NCI-H446 (cell line): ENCODE measurements around the gene KDM8.

Experiments used
- DNase-seq, 2 experiments: peaks; one replicate each; lab custom pipeline; 2025; lab: John Stamatoyannopoulos, UW

The KDM8 gene

DNA sequence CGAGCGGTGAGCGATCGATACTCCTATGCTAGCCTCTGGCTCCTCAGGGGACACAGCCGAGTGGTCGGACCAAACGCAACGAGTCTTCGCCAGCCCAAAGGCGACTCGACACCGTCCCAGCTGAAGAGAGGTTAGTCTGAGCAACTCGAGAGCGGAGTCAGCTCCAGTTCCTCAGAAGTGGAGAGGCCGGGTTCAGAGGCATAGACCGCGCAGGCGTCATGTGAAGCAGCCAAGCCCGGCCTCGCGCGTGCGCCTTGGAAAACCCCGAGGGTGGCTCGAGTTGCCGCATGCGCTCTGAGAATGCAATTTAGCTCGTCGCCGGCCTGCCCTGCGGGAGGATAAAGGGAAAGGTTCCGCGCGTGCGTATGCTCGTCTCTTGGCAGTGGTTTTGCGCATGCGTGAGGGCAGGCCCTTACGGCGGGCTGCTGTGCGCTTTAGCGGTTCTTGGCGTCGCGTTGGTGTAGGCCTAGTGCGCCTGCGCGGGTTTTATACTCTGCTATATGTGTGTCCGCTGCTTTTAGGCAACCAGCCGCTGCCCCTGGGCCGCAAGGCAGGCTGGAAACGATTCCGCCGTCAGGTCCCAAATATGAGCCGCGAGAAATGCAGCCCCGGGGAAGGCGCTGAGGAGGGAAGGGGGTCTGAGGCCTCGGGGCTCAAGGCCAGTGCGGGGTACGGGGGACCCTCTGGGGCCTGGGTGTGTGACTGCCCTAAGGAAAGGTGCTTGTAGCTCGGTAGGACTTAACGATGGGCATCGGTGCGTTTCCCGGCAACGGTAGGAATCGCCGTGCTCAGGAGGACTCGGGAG, at the start of gene KDM8:
Gene KDM8, plus strand, starts transcription at position 20 of the 805 bp plus-strand sequence. CDS start 6,598 bp downstream, outside the sequence.
- DNase-seq: peak; percentile 95 to 99

- peak in 1 of 2 experiments; percentile 10 for DNase-seq
Measured at GRCh38 chr16:27154705-27155521, 48.4 kb upstream of the KDM8 start.

GRCh38 chr16:27156579-27156978, 46.7 kb upstream of the KDM8 start:
- DNase-seq: no peak

DNA sequence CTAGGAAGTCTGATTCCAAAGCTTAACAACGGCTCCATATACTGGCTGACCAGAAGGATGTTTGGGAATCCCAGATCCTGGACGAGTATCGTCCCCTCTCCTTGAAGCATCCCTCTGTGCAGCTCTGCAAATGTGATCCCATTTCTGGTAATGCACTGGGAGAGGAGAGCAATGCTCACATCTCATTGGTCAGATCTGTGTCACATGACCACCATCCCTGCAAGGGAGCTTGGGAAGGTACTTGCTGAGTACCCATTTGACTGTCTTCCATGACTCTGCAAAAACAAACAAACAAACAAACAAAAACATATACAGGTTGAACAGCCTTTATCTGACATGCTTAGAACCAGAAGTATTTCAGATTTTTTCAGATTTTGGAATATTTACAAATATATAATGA, 41.9 kb upstream of the KDM8 start:
- no peak for DNase-seq

DNA sequence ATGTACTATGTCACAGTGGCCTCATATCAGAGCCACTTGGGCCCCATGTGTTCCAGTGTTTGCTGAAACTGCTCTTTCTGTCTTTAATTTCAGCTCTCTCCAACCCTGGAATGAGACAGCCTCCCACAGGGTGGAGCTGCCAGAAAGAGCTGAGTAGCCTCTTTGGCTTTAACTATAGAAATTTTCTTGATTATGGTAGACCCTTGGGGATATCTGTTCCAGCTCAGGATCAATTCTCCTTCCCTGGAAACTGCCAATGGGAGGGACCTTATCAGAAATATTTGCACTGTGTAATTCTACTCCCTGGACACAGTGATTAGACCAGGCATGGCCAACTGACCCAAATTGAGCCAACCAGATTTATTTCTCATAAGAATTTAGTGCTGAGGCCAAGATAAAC, 39.0 kb upstream of the KDM8 start:
- DNase-seq: no peak

GRCh38 chr16:27165576-27165975, 37.8 kb upstream of the KDM8 start:
- no peak for DNase-seq

GRCh38 chr16:27168790-27169189, 34.5 kb upstream of the KDM8 start:
- no peak for DNase-seq

- peak in 1 of 2 experiments; percentile 40 for DNase-seq
Measured at GRCh38 chr16:27169511-27170071, 33.7 kb upstream of the KDM8 start.

GRCh38 chr16:27171584-27171983, 31.7 kb upstream of the KDM8 start:
- DNase-seq: no peak

DNA sequence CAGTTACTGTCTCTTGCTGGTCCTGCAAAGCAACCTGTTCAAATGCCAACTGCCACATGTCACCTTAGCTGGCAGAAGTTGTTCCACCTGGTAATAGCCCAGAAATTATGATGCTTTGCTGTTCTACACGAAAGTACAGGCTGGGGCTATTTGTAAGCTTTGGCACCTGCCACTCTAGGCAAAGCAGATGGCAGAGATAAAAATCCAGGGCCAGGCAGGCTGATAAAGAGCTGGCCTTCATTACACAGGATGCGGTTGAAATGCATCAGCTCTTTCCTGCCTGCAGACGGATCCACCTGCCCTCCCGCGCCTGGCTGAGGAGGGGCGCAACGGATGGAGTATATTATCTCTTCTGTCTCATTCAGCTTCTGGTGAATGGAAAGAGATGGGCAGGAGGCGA, 29.3 kb upstream of the KDM8 start:
- no peak for DNase-seq

DNA sequence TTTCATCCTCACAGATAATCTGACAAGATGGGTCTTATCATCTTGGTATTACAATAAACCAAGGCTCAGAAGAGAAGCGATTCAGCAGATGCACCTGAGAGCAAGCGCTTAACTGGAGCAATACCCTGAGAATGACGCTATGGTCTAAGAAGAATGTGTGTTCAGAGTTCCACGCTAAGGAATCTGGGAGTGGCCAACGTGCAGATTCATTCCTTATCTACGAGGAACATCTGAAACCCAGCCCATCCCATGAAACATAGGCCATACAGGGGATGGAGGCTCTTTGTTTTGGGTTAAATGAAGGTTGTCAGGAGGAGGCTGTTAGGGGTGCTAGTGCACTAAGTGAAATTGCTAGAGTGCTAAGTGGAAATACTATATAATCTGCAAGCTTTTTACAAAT, 28.5 kb upstream of the KDM8 start:
- no peak for DNase-seq

GRCh38 chr16:27175888-27176287, 27.4 kb upstream of the KDM8 start:
- no peak for DNase-seq

DNA sequence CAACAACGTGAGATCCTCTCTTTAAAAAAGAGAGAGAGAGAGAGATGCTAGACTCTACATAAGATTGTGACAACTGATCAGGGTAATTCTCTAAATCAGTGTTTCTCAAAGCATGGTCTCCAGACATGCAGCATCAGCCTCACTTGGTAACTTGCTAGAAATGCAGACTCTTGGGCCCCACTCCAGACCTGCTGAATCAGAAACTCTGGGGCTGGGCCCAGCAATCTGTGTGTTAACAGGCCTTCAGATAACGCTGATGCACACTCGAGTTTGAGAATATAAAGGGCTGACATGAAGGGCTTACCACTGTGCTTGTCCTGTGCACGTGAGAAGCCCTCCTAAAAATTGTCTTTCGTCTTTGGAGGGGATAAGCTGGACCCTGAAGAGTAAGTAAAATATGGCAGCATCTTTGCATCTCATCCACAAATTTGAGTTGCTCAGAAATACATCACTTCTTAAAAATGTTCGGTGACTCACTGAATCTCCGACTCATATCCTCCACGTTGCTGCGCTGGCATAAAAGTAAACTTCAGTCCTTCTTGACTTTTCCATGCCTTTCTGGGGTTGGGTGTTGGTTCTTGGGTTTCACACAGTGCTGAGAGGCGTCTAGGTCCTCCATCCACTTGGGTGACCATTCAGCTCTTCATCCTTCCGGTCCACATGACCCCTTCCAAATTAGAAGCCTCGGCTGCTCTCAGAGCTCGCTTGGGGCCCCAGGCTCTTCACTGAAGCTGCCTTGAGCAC, 26.1 kb upstream of the KDM8 start:
- DNase-seq: no peak

GRCh38 chr16:27179500-27180072, 23.7 kb upstream of the KDM8 start:
- DNase-seq: peak; percentile 6 to 64

- no peak for DNase-seq
Measured at GRCh38 chr16:27181019-27181790, 22.1 kb upstream of the KDM8 start.

DNA sequence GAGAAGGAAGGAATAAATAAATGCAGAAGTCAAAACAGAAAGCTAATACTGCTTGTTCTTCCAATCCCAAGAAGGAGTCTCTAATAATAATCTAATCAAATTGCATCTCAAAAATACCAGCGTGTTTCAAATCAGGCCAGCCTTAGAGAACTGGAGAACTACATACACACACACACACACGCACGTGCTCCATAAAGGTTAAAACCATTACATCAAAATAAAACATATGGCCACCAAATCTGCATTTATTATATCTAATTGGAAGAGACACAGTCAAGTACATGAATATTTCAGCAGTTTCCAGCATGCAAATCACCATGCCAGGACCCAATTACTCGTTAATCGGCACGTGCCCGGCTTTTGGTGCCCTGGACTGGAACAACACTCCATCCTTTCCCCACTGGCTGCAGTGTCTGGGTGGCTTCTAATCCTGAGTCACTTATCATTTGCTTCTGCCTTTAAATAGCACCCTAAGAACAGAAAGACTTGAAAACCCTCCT, 20.4 kb upstream of the KDM8 start:
- no peak for DNase-seq

DNA sequence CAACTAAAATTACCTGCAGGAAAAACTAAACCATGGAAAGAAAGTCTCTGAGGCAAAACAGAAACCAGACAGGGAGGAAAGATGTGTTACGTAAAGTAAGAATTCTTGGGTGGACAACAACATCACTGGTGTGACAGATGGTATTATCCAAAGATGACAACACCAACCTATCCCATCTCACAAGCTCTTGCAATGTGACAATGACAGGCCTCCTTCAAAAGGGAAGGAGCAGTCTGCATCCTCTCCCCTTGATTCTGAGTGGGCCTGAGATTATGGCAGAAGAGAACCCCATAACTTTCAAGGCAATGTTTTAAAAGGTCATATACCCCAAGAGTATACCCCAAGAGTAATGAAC, 17.6 kb upstream of the KDM8 start:
- no peak for DNase-seq

DNA sequence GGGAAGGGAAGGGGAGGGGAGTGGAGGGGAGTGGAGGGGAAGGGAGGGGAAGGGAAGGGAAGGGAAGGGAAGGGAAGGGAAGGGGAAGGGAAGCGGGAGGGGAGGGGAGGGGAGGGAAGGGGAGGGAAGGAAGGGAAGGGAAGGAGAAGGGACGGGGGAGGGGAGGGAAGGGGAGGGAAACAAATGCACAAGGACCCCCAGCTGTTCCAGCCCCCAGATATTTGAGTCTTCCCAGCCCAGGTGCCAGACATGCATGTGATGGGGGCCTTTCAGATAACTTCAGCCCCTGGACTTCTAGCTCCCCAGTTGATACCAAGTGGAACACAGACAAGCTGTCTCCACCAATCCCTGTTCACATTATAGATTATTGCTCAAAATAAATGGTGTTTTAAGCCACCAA, 14.7 kb upstream of the KDM8 start:
- DNase-seq: no peak

GRCh38 chr16:27189335-27189972, 13.9 kb upstream of the KDM8 start:
- no peak for DNase-seq

DNA sequence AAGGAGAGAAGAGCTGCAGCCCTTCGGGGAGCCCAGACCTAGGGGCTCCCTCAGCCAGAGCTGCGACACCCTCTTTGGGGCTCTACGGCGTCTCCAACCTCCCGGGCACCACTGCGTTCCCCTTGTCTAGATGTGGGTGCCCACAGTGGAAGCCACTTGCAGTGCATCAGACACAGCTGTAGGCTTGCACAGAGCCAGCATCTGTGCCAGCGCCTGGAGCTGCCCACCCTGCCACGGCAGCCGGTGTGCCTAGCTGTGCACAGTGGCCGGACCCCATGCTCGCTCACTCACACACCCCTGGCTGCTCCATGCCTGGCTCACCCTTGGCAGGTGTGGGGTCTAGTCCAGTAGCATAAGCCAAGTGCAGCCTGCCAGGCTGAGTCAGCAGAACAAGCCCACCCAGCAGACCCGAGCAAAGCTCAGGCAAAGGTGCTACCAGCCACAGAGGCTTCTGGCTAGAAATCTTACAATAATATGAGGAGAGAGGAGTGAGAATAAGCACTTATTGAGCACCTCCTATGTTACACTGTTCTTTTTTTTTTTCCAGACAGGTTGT, 12.9 kb upstream of the KDM8 start:
- no peak for DNase-seq
